Prostate gland (tissue), 2 donors: ENCODE results near the gene ASPG.

Experiments
- CTCF ChIP-seq, 4 experiments: fragments of 200-600 bp in 2 of 4; fragments of 450-650 bp in 2 of 4; sonication (generic) in 2 of 4; IDR thresholded peaks; 1 replicate in 3 of 4; 2 replicates in 1 of 4; pipeline ENCODE4 v1.5.1; 2016 to 2019; ENCODE audit warnings: antibody characterized with exemption in 4 of 4, mild to moderate bottlenecking in 2 of 4, moderate library complexity in 2 of 4
- POLR2A ChIP-seq: fragments of 450-650 bp; IDR thresholded peaks from one replicate; pipeline ENCODE4 v1.6.1; 2016; ENCODE audit warnings: antibody characterized with exemption, mild to moderate bottlenecking

DNA sequence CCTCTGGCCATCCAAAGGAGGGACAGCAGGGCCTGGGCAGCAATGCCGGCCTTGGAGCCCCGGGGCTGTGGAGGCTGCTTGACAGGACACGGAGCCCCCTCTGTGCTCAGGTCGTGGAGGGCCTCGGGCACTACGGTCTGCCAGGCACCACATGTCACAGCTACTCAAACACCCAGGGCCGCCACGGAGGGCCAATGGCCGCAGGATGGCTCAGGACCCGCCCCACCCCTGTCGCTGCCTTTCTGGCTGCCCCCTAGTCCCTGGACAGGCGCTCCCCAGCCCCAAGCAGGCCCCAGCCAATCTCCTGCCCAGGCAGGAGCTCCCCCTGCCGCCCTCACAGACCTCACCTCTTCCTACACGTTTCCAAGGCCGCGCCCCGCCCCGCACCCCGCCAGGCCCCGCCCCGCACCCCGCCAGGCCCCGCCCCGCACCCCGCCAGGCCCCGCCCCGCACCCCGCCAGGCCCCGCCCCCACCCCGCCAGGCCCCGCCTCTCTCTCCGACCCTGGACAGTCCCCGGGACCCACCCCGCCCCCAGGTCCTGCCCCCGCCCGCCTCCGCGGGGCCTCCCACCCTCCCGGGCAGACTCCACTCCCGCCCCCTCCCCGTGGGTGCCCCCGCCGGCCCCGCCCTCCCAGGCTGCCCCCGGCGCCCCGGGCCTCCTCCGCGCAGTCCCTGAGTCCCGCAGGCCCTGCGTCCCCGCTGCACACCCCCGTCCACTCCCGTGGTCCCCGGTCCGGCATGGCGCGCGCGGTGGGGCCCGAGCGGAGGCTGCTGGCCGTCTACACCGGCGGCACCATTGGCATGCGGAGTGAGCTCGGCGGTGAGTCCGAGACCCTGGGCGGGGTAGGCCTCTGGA, at the start of gene ASPG:
- TF ChIP-seq CTCF (IDR thresholded peaks at IDR 0.05) (no peak), POLR2A (no peak)
